ENCODE data around the gene THUMPD1.

THUMPD1 gene

DNA sequence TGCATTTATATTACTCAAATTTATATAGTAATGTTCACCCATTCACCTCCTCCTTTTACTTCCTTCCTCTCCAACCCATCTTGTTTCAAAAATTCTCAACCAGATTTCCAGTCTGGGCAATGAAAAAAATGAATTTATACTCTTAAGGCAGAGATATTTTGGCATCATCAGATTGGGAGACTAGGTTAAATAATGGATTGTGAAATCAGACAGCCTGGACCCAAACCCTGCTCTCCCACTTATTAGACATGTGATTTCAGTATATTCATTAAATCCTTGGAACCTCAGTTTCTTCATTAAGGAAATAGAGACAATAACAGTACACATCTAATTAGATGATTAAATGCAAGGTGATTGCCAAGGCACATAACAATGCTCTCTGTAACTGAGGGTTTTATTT is 52.0 kb downstream of the THUMPD1 start:
- no peak for DNase-seq

DNA sequence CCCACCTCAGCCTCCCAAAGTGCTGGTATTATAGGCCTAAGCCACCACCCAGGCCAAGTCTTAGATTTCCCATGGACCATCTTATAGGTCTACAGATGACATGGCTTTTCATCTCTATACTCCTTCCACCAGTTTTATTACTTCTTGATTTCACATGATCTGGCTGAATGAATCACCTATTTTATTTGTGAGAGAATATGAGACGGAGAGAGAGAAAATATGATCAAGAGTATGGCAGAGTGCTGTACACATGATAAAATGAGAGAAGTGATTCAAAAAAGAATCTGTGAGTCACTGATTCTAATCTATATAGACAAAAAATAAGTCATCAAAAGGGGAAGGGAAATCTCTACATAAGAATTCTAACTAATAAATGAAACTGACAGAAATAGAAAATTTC is 57.8 kb downstream of the THUMPD1 start:
- no peak for DNase-seq
